GM21423 (cell line): ENCODE results near the gene C4A.
A peak's percentile ranks its signal among the peaks of the same experiment; 100 is the strongest.
"Not testable (repeated sequence)": the region's sequence is repeated elsewhere in the genome, so short reads cannot be mapped to it uniquely, and the experiment has no call there.

ENCODE experiments used
- ATAC-seq: cut with Tn5 transposase; IDR thresholded peaks from one replicate; pipeline ENCODE4 v1.9.1; 2021; ENCODE audit warnings: mild to moderate bottlenecking, moderate library complexity; ENCODE audit not compliant: unreplicated experiment

The C4A gene

DNA sequence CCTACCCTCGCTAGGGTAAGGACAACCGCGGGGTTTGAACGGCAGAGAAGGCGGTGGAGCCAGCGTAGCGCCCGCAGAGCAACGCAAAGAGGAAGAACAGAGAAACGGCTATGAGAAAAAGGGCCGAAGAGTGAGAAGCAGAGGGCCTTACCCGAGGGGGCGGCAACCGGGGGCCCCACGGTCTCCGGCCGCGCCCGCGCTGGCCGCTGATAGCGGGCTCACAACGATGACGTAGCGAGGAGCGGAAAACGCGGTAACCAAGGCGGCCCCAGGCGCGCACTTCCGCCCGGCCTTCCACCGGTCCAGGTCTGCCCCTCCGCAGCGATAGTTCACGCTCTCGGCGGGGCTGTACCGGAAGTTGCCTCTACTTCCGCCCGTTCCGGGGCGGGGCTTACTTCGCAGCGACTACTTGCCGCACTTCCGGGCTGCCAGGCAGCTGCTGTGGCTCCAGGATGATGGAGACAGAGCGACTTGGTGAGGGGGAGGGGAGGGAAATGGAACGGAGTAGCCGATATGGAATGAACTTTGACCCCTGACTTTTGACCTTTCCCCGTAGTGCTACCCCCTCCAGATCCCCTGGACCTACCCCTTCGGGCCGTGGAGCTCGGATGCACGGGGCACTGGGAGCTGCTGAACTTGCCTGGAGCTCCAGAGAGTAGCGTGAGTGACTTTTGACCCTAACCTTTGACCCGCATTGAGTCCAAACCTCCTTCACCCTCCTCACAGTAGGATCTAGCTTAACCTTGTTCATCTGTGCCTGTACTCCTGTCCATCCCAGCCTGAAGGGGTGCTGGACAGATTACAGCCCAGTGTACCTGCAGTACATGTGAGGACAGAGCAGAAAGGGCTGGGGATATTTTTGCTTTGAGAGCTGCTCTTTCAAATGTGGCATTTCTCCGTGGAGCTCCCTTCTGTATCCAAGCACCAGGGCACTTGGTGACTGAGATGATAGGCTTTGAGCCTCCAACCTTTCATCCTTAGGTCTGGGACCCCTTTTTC, 22.8 kb upstream of the C4A start, which contains the start of the genes NELFE and SKIC2:
Gene NELFE (minus strand): TSS at position 231 of the 999 bp plus-strand sequence. CDS start 525 bp downstream, outside the sequence.
Gene SKIC2 (plus strand): TSS at position 435 of the 999 bp plus-strand sequence. CDS start 18 bp downstream, at position 453.
- ATAC-seq: peak; percentile 96

DNA sequence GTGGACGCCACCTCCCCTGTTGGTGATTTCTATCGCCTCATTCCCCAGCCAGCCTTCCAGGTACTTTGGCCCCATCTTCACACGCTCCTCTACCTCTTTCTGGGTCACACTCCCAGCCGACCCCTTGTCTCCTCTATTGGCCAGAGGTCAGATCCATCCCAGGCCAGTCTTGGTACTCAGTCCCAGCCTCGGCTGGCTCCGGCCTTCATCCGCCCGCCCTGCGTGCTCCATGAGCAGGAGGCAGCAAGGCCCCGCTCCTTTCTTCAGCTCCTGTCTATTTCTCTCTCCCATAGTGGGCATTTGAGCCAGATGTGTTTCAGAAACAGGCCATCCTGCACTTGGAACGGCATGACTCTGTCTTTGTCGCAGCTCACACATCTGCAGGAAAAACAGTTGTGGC, 20.2 kb upstream of the C4A start:
- ATAC-seq: no peak

- no peak for ATAC-seq
These were observed 17.9 kb upstream of the C4A start for GRCh38 chr6:31963921-31964320.

DNA sequence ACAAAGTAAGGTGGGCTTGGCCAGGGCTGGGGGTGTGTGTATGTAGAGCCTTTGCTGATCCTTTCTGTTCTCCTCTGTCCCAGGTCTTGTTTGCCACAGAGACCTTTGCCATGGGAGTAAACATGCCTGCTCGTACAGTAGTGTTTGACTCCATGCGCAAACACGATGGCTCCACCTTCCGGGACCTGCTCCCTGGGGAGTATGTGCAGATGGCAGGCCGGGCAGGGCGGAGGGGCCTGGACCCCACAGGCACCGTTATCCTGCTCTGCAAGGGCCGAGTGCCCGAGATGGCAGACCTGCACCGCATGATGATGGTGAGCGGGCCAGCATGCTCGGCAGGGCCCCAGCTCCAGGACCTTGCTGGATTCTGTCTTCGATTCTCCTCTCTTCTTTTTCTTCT, 16.2 kb upstream of the C4A start:
- ATAC-seq: no peak

GRCh38 chr6:31966506-31966905, 15.4 kb upstream of the C4A start:
- no peak for ATAC-seq

- ATAC-seq: no peak
These were observed 14.6 kb upstream of the C4A start for GRCh38 chr6:31966997-31967925.

DNA sequence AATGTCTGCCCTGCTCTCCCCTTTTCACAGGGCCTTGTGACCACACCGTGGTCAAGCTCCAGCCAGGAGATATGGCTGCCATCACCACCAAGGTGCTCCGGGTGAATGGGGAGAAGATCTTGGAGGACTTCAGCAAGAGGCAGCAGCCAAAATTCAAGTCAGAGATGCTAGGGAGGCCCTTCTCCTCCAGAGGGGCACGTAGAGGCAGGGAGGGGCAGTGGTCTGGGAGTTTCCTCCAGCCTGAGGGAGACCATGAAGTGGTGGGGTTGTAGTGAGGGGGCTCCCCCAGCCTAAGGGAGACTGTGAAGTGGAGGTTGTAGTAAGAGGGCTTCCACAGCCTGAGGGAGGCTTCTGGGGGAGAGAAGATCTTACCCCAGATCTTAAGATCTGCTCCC, 13.9 kb upstream of the C4A start:
- ATAC-seq: no peak

DNA sequence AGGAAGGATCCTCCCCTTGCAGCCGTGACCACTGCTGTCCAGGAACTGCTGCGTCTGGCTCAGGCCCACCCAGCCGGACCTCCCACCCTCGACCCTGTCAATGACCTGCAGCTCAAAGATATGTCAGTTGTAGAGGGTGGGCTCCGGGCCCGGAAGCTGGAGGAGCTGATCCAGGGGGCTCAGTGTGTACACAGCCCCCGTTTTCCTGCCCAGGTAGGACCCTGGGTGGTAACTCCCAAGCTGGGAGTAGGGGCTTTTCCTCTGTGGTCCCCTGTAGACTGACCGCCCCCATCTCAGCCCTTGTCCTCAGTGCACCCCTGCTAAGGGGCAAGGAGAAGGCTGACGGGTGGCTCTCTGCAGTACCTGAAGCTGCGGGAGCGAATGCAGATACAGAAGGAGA, 13.5 kb upstream of the C4A start:
- no peak for ATAC-seq

DNA sequence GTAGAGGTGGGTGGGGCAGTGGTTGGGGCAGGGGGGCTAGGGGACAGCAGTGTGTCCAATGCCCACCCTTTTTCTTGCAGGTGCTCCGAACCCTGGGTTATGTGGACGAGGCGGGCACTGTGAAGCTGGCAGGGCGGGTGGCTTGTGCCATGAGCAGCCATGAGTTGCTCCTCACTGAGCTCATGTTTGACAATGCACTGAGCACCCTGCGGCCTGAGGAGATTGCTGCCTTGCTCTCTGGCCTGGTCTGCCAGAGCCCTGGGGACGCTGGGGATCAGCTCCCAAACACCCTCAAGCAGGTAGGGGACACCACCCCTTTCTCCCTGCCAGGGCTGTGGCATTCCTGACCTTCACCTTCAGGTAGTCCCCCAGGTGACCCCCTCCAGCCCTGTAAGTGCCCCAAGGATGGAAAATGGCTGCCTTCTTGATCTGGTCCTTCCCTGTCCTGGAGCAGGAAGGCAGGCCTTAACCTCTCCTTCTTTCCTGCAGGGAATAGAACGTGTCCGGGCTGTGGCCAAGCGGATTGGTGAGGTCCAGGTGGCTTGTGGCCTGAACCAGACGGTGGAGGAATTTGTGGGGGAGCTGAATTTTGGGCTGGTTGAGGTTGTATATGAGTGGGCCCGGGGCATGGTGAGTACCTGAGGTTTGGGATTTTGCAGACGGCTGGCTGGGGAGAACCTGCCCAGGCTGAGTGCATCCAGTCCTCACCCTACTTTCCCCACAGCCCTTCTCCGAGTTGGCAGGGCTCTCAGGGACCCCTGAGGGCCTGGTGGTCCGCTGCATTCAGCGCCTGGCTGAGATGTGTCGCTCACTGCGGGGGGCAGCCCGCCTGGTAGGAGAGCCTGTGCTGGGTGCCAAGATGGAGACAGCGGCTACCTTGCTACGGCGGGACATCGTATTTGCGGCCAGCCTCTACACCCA, 12.8 kb upstream of the C4A start:
- ATAC-seq: no peak

- no peak for ATAC-seq
These were observed 11.9 kb upstream of the C4A start for GRCh38 chr6:31969712-31970603.

DNA sequence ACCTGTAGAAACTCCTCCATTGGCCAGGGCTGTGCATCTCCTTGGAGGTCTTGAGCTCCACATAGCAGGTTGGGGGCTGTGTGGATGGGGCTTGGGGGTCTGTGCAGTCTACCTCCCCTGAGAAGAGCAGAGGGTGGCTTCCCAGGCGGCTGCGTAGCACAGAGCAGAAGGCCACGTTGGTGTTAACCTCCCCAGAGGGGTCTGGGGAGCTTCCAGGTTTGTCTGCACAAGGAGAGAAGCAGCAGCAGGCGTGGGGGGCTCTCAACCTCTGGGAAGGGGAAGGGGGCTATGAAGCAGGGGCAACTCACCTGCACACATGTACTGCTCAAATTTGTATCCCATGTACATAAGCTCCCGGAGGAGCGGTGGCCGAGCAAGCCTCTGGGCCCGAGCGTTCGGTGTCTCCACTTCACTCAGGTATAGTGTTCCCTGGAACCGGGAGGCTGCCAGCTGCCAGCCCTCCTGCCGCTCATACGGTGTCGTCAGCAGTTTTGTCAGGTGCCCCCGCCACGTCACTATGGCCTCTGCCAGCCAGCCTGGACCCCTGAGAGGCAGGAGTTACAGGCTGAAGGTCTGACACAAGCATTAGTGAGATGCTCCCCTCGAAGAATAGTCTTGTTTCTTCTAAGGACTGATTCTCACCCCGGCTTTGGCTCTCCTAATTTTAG, 11.1 kb upstream of the C4A start:
- ATAC-seq: no peak

DNA sequence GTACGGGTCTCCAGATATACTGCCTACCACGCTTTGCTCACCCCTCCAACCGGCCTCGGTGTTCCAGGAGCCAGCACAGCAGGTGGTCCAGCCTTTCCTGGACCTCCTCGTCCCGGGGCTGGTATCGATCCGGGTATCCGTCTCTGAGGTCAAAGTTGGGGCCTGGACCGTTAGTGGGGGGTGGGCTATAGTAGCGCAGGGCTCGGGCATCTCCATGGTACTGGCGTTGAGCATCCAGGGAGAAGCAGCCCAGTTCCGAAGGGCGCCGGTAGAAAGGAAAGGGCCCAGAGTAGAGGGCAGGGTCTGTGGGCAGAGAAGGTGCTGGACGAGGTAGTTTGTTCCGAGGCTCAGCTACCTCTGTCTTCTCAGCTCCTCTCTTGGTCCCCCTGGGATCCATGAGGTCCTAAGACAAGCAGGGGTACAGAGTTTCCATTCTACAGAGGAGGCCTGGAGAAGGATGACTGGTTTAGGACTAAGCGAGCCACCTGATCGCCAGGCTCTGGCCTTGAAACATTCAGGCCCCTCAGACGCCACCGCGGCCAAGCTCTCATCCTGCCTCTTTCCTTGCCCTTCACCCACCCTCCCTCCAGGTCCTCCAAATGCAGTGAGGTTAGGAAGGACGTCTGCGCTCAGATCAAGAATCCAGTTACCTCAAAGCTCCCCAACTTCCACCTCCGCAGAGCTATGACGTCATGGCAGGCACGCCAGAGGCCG, 10.4 kb upstream of the C4A start:
- no peak for ATAC-seq

DNA sequence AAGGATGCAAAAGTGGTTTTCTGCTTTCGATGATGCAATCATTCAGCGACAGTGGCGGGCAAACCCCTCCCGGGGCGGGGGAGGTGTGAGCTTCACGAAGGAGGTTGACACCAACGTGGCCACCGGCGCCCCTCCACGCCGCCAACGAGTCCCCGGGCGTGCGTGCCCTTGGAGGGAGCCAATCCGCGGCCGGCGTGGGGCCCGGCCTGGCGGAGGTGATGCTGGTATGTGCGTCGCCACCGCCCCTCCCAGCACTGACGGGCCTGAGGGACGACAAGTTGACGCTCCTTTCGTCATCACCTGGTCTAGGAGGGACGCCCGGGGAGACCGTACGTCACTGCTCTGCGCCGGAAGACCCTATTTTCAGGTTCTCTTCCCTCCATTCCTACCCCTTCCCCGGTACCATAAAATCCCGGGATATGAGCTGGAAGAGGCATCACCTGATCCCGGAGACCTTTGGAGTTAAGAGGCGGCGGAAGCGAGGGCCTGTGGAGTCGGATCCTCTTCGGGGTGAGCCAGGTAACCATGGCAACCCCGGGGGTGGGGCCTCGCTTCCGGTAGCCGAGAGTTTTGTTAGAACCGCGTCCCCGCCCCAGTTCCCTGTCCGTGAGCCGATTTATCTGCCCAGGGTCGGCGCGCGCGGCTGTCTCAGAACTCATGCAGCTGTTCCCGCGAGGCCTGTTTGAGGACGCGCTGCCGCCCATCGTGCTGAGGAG, 9.7 kb upstream of the C4A start, which contains the start of gene DXO:
Gene DXO (minus strand): TSS at position 146 of the 716 bp plus-strand sequence. CDS start 463 bp downstream, outside the sequence.
- ATAC-seq: peak; percentile 82

GRCh38 chr6:31972709-31973350, 9.0 kb upstream of the C4A start:
- ATAC-seq: no peak

- ATAC-seq: not testable (repeated sequence)
These were observed 5.8 kb upstream of the C4A start for GRCh38 chr6:31976065-31976464.

GRCh38 chr6:31977816-31978431, 3.9 kb upstream of the C4A start:
- no peak for ATAC-seq
